Activated B cell treated with CpG ODN at 0.5 μM for 24 hours (primary cell): ENCODE measurements around the gene HMG20A. TPM values are rescaled to one million over a fixed set of nuclear protein-coding genes. Genes with fewer than 3 reads are reported as not detected.
A peak's percentile ranks its signal among the peaks of the same experiment; 100 is the strongest.

Experiments used
- ATAC-seq: fragments of 200-7000 bp; cut with Tn5 transposase; one replicate; pipeline ENCODE4 v1.10.0; 2021; ENCODE audit warnings: low read depth, mild to moderate bottlenecking, moderate library complexity
- CTCF ChIA-PET: fragments of 350-600 bp; sonication (Branson Sonifier 250); formaldehyde crosslinking; loops from one replicate; lab custom pipeline; 2021; ENCODE audit warnings: antibody characterized with exemption; lab: Charles Lee
- POLR2A ChIA-PET: fragments of 350-600 bp; sonication (Branson Sonifier 250); formaldehyde crosslinking; loops from one replicate; lab custom pipeline; 2021; ENCODE audit warnings: antibody characterized with exemption; lab: Charles Lee
- DNase-seq: peaks from one replicate; pipeline ENCODE4 v3.0.0; 2022
- H3K27ac Mint-ChIP-seq: one replicate; pipeline ENCODE4 v1.8.0; 2020; ENCODE audit warnings: mixed read lengths
- H3K27me3 Mint-ChIP-seq: one replicate; pipeline ENCODE4 v1.8.0; 2021; ENCODE audit warnings: mixed read lengths
- H3K36me3 Mint-ChIP-seq: one replicate; pipeline ENCODE4 v1.8.0; 2021; ENCODE audit warnings: low read depth, mixed read lengths
- H3K4me1 Mint-ChIP-seq: one replicate; pipeline ENCODE4 v1.8.0; 2021; ENCODE audit warnings: mixed read lengths
- H3K4me3 Mint-ChIP-seq: one replicate; pipeline ENCODE4 v1.8.0; 2020; ENCODE audit warnings: mild to moderate bottlenecking, mixed read lengths
- H3K9me3 Mint-ChIP-seq: one replicate; pipeline ENCODE4 v1.8.0; 2020; ENCODE audit warnings: mixed read lengths
- intact Hi-C: fragments of 100-400 bp; cut with micrococcal nuclease; formaldehyde crosslinking; loops from one replicate; pipeline ENCODE4 v1.15.1; 2024
- total RNA-seq: library from RNA; stranded (reverse); gene quantifications from 2 replicates; pipeline ENCODE4 v1.2.3, GENCODE V29; 2022
- TF ChIP-seq, protein P1 (sequence below): fragments of 200-600 bp; IDR thresholded peaks from one replicate; pipeline ENCODE4 v1.8.0; 2022; ENCODE audit warnings: antibody characterized with exemption, mild to moderate bottlenecking

Gene HMG20A
- total RNA-seq, result 53.9 and 56.5 TPM in 2 replicates

DNA sequence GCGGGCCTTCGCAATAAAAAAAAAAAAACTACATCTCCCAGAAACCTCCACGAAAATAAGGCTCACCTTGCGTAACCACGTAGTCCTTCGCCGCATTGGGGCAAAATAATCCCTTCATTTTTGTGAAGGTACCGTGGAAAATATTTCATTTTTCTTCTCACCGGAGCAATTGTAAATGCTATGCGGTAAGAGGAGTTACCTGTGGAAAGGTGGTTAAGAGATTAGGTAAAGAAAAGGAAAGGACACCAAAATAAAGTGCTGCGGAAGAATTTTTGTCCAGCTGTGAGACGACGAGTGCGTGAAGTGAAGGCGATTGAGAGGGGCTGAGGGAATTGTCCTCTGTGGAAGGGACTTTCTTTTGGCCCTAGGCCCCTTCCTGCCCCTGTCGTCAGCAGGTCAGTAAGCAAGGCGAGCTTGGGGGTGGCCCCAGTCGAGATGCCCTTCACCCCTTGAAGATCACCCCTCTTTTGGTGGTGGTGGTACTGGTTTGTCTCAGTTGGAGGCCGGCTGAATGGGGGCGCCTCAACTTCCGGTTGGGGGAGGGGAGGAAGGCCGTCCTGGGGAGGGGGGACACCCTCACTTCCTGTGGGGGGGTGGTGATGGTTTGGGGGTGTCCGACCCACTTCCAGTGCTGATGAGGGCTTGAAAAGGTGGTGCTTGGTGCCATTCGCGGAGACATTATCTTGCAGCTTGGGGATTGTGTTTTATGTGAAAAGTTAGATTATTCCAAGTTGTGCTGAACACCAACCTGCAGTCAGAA is at the start of gene HMG20A:
Gene HMG20A (plus strand): TSS at position 279 of the 760 bp plus-strand sequence. CDS start 37,520 bp downstream, outside the sequence.
- H3K36me3 Mint-ChIP-seq, result peaks cover 16% of the 10 kb centered on the region
- H3K27me3 Mint-ChIP-seq, result no peaks in the 10 kb centered on the region
- CTCF ChIA-PET, result interaction anchor here (0.9 to 2.2 kb wide), 2 partner anchors 41 to 233 kb away, joined by 3 to 8 read pairs; no protein-coding TSS in a partner anchor
- H3K9me3 Mint-ChIP-seq, result no peaks in the 10 kb centered on the region
- H3K4me3 Mint-ChIP-seq, result peak within 1 kb of the TSS; percentile 97
- H3K4me1 Mint-ChIP-seq, result peaks cover 52% of the 10 kb centered on the region
- POLR2A ChIA-PET, result interaction anchor here (0.7 to 2.3 kb wide), 8 partner anchors 11 to 490 kb away, joined by 3 to 11 read pairs (median 4); partner anchors contain the start of gene RCN2
- peak within 1 kb of the TSS; percentile 98 for H3K27ac Mint-ChIP-seq
- TF ChIP-seq, protein P1, sequence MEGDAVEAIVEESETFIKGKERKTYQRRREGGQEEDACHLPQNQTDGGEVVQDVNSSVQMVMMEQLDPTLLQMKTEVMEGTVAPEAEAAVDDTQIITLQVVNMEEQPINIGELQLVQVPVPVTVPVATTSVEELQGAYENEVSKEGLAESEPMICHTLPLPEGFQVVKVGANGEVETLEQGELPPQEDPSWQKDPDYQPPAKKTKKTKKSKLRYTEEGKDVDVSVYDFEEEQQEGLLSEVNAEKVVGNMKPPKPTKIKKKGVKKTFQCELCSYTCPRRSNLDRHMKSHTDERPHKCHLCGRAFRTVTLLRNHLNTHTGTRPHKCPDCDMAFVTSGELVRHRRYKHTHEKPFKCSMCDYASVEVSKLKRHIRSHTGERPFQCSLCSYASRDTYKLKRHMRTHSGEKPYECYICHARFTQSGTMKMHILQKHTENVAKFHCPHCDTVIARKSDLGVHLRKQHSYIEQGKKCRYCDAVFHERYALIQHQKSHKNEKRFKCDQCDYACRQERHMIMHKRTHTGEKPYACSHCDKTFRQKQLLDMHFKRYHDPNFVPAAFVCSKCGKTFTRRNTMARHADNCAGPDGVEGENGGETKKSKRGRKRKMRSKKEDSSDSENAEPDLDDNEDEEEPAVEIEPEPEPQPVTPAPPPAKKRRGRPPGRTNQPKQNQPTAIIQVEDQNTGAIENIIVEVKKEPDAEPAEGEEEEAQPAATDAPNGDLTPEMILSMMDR, result no peak
- intact Hi-C loops, result loop anchor here (1.0 to 10.0 kb wide), 8 partner anchors 11 to 1578 kb away; partner anchors contain the start of genes RCN2, SCAPER, TSPAN3 and UBE2Q2
- ATAC-seq (peak; percentile 40), DNase-seq (peak; percentile 49)

GRCh38 chr15:77371850-77372563 is 48.7 kb upstream of the HMG20A start:
- H3K36me3 Mint-ChIP-seq, result peaks cover 1% of the 10 kb centered on the region
- ATAC-seq (peak; percentile 61), DNase-seq (no peak)
- H3K27ac Mint-ChIP-seq, result peak overlapping the region; percentile 41
- POLR2A ChIA-PET, result no interaction called here
- TF ChIP-seq, protein P1, result no peak
- CTCF ChIA-PET, result no interaction called here
- H3K27me3 Mint-ChIP-seq, result no peaks in the 10 kb centered on the region
- intact Hi-C loops, result no loop called here
- no peak overlapping the region for H3K4me3 Mint-ChIP-seq
- no peaks in the 10 kb centered on the region for H3K9me3 Mint-ChIP-seq
- peaks cover 25% of the 10 kb centered on the region for H3K4me1 Mint-ChIP-seq

DNA sequence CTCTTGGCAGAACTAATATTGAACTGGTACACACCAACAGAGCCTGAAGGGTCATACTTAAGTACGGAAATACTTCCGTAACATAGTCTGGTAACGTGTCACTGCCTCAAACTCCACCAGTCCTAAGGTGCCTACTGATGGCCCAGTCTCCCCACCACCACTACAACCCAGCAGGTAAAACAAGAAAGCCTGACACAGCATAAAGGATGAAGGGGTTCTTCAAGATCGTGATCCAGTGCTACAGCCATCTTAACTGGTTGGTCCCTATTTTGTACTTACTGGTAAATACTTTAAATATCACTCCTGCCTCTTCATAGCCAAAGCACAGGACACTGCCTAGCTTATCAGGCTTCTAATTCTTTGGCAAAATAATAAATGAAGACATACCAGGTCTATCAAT is 47.2 kb upstream of the HMG20A start:
- DNase-seq (no peak), ATAC-seq (no peak)
- Mint-ChIP-seq H3K4me3 (no peak overlapping the region), H3K36me3 (no peaks in the 10 kb centered on the region), H3K9me3 (no peaks in the 10 kb centered on the region), H3K27me3 (no peaks in the 10 kb centered on the region), H3K4me1 (peaks cover 25% of the 10 kb centered on the region), H3K27ac (no peak overlapping the region)
- POLR2A ChIA-PET, result no interaction called here
- intact Hi-C loops, result no loop called here
- CTCF ChIA-PET, result no interaction called here
- TF ChIP-seq, protein P1, result no peak

- no peak for ATAC-seq
- Mint-ChIP-seq H3K27me3 (no peaks in the 10 kb centered on the region), H3K4me1 (peaks cover 21% of the 10 kb centered on the region), H3K4me3 (no peak overlapping the region), H3K9me3 (no peaks in the 10 kb centered on the region), H3K36me3 (no peaks in the 10 kb centered on the region), H3K27ac (no peak overlapping the region)
- ChIA-PET CTCF (no interaction called here), POLR2A (no interaction called here)
- DNase-seq, result no peak
- TF ChIP-seq, protein P1, result no peak
- intact Hi-C loops, result no loop called here
These were observed 45.6 kb upstream of the HMG20A start for GRCh38 chr15:77375133-77375532.

GRCh38 chr15:77376770-77377169 is 43.9 kb upstream of the HMG20A start:
- DNase-seq, result no peak
- Mint-ChIP-seq H3K4me3 (no peak overlapping the region), H3K27ac (no peak overlapping the region), H3K36me3 (no peaks in the 10 kb centered on the region), H3K4me1 (peaks cover 15% of the 10 kb centered on the region), H3K27me3 (no peaks in the 10 kb centered on the region), H3K9me3 (no peaks in the 10 kb centered on the region)
- TF ChIP-seq, protein P1, result no peak
- intact Hi-C loops, result no loop called here
- ChIA-PET POLR2A (no interaction called here), CTCF (no interaction called here)
- ATAC-seq, result no peak
